Measurements from ENCODE around the gene ANKRD60.

DNA sequence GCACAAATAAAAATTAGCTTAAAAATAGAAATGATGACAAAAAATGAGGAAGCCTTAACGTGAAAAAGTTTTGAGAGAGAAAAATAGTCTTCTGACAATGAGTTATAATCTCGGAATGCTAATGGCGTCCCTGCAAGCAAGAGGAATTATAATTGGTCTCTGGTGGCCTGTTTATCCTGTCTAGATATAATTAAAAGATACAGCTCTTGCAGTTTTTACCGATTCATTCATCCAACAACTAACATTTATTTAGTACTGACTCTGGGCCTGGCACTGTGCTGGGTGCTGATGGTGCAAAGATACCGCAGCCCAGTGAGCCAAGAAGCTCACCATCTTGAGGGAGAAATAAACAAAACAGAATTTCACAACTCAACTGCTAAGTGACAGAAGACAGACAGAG lies 31.6 kb upstream of the ANKRD60 start:
- no peak for TF ChIP-seq CTCF (IDR thresholded peaks at IDR 0.05; ENCODE audit: low read depth, low read length)
- no peak for TF ChIP-seq EZH2phosphoT487 (IDR thresholded peaks at IDR 0.05; ENCODE audit: low read depth)

Data from OCI-LY3 (cell line).